ENCODE results near the gene COCH.
"Not testable (repeated sequence)": the region's sequence is repeated elsewhere in the genome, so short reads cannot be mapped to it uniquely, and the experiment has no call there.

The COCH gene

DNA sequence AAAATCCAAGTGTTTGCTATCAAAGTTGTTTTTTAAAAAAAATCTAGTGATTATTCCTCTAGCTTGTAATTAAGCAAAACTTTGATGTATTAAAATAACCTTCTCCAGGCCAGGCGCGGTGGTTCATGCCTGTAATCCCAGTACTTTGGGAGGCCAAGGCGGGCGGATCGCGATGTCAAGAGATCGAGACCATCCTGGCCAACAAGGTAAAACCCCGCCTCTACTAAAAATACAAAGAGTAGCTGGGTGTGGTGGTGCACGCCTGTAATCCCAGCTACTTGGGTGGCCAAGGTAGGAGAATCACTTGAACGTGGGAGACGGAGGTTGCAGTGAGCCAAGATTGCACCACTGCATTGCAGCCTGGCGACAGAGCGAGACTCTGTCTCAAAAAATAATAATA lies 59.6 kb downstream of the COCH start:
- DNase-seq: not testable (repeated sequence)

GRCh38 chr14:30935445-30935844 lies 61.1 kb downstream of the COCH start:
- no peak for DNase-seq

DNA sequence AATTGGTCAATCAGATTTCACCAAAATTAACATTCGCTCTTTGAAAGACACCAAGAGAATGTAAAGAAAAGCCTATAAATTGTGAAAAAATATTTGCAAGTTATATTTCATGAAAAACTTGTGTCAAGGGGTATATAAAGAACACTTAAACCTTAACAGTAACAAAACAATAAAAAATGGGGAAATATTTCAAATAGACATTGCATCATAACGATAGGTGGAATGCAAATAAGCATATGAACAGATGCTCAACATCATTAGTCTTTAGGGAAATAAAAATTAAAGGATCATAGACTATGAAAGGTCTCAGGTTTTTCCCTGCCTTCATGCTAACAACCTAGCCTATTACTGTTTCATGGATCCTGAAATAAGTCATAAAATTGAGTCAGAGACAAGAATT lies 64.3 kb downstream of the COCH start:
- no peak for DNase-seq

All from SW 1271 (cell line).